Dendritic cell treated with granulocyte-macrophage colony-stimulating factor and Interleukin-4, amounts not matched to agents 40 ng/mL and 50 ng/mL, for 4 days (primary cell): Measurements from ENCODE around the gene PGBD5.
"Not testable (repeated sequence)": the region's sequence is repeated elsewhere in the genome, so short reads cannot be mapped to it uniquely, and the experiment has no call there.

ENCODE experiments used
- H3K27ac Mint-ChIP-seq: one replicate; pipeline ENCODE4 v1.8.0; 2022; ENCODE audit warnings: mild to moderate bottlenecking, mixed read lengths
- H3K27me3 Mint-ChIP-seq: one replicate; pipeline ENCODE4 v1.8.0; 2022; ENCODE audit warnings: mild to moderate bottlenecking, mixed read lengths
- H3K36me3 Mint-ChIP-seq: one replicate; pipeline ENCODE4 v1.8.0; 2022; ENCODE audit warnings: low read depth, mixed read lengths
- H3K4me1 Mint-ChIP-seq: one replicate; pipeline ENCODE4 v1.8.0; 2022; ENCODE audit warnings: low read depth, mixed read lengths
- H3K4me3 Mint-ChIP-seq: one replicate; pipeline ENCODE4 v1.8.0; 2022; ENCODE audit warnings: mild to moderate bottlenecking, moderate library complexity, mixed read lengths
- H3K9me3 Mint-ChIP-seq: one replicate; pipeline ENCODE4 v1.8.0; 2022; ENCODE audit warnings: mixed read lengths
- intact Hi-C: fragments of 100-400 bp; cut with micrococcal nuclease; formaldehyde crosslinking; loops from one replicate; pipeline ENCODE4 v1.15.0; 2022

The PGBD5 gene

GRCh38 chr1:230426246-230427093 lies at the start of gene PGBD5:
Gene PGBD5 (minus strand): TSS chr1:230426332. CDS start chr1:230425928, 404 bp downstream.
- intact Hi-C loops = no loop called here
- H3K27ac Mint-ChIP-seq = no peak within 1 kb of the TSS

GRCh38 chr1:230474924-230475323 lies 48.8 kb upstream of the PGBD5 start:
- H3K36me3 Mint-ChIP-seq, intact Hi-C loops, H3K9me3 Mint-ChIP-seq, H3K4me1 Mint-ChIP-seq, H3K4me3 Mint-ChIP-seq, H3K27ac Mint-ChIP-seq: not testable (repeated sequence)
- peaks cover 21% of the 10 kb centered on the region for H3K27me3 Mint-ChIP-seq

More at GRCh38 chr1:230426246-230427093, at the start of gene PGBD5:
- H3K36me3 Mint-ChIP-seq = no peaks in the 10 kb centered on the region
- no peaks in the 10 kb centered on the region for H3K9me3 Mint-ChIP-seq
- H3K27me3 Mint-ChIP-seq = peaks cover 64% of the 10 kb centered on the region
- H3K4me1 Mint-ChIP-seq = peaks cover 20% of the 10 kb centered on the region
- H3K4me3 Mint-ChIP-seq = peak within 1 kb of the TSS; percentile 63

GRCh38 chr1:230470750-230471149 lies 44.6 kb upstream of the PGBD5 start:
- H3K4me1 Mint-ChIP-seq, intact Hi-C loops, H3K4me3 Mint-ChIP-seq, H3K27ac Mint-ChIP-seq, H3K36me3 Mint-ChIP-seq: not testable (repeated sequence)
- peaks cover 21% of the 10 kb centered on the region for H3K9me3 Mint-ChIP-seq
- peaks cover 14% of the 10 kb centered on the region for H3K27me3 Mint-ChIP-seq

GRCh38 chr1:230469271-230469670 lies 43.1 kb upstream of the PGBD5 start:
- H3K4me3 Mint-ChIP-seq = no peak overlapping the region
- H3K27me3 Mint-ChIP-seq = peaks cover 15% of the 10 kb centered on the region
- H3K36me3 Mint-ChIP-seq = no peaks in the 10 kb centered on the region
- no peaks in the 10 kb centered on the region for H3K4me1 Mint-ChIP-seq
- intact Hi-C loops = no loop called here
- peaks cover 12% of the 10 kb centered on the region for H3K9me3 Mint-ChIP-seq
- no peak overlapping the region for H3K27ac Mint-ChIP-seq

GRCh38 chr1:230465691-230466090 lies 39.6 kb upstream of the PGBD5 start:
- intact Hi-C loops = no loop called here
- no peaks in the 10 kb centered on the region for H3K4me1 Mint-ChIP-seq

GRCh38 chr1:230464671-230465070 lies 38.5 kb upstream of the PGBD5 start:
- intact Hi-C loops = no loop called here
- peaks cover 9% of the 10 kb centered on the region for H3K9me3 Mint-ChIP-seq
- no peak overlapping the region for H3K27ac Mint-ChIP-seq
- no peak overlapping the region for H3K4me3 Mint-ChIP-seq
- no peaks in the 10 kb centered on the region for H3K36me3 Mint-ChIP-seq
- H3K27me3 Mint-ChIP-seq = peaks cover 13% of the 10 kb centered on the region
- H3K4me1 Mint-ChIP-seq = peaks cover under 1% of the 10 kb centered on the region

More at GRCh38 chr1:230465691-230466090, 39.6 kb upstream of the PGBD5 start:
- Mint-ChIP-seq H3K27ac (no peak overlapping the region), H3K27me3 (peaks cover 8% of the 10 kb centered on the region), H3K9me3 (peaks cover 12% of the 10 kb centered on the region), H3K4me3 (no peak overlapping the region), H3K36me3 (no peaks in the 10 kb centered on the region)

- Mint-ChIP-seq H3K9me3 (peaks cover 4% of the 10 kb centered on the region), H3K36me3 (no peaks in the 10 kb centered on the region), H3K27me3 (peaks cover 13% of the 10 kb centered on the region), H3K4me1 (peaks cover 9% of the 10 kb centered on the region), H3K4me3 (no peak overlapping the region), H3K27ac (no peak overlapping the region)
- intact Hi-C loops = no loop called here
Measured at GRCh38 chr1:230463760-230464159, 37.6 kb upstream of the PGBD5 start.

GRCh38 chr1:230463326-230463725 lies 37.2 kb upstream of the PGBD5 start:
- H3K27me3 Mint-ChIP-seq = peaks cover 13% of the 10 kb centered on the region
- peaks cover 9% of the 10 kb centered on the region for H3K9me3 Mint-ChIP-seq
- peaks cover 14% of the 10 kb centered on the region for H3K4me1 Mint-ChIP-seq

GRCh38 chr1:230459465-230459864 lies 33.3 kb upstream of the PGBD5 start:
- peaks cover 24% of the 10 kb centered on the region for H3K4me1 Mint-ChIP-seq
- peaks cover 16% of the 10 kb centered on the region for H3K27me3 Mint-ChIP-seq
- no peak overlapping the region for H3K27ac Mint-ChIP-seq
- H3K36me3 Mint-ChIP-seq = no peaks in the 10 kb centered on the region
- intact Hi-C loops = loop anchor here (5.0 kb wide), 1 partner anchor 48 kb away; no protein-coding TSS in a partner anchor
- H3K4me3 Mint-ChIP-seq = no peak overlapping the region
- peaks cover 9% of the 10 kb centered on the region for H3K9me3 Mint-ChIP-seq

More at GRCh38 chr1:230463326-230463725, 37.2 kb upstream of the PGBD5 start:
- intact Hi-C loops = no loop called here
- H3K27ac Mint-ChIP-seq = no peak overlapping the region
- H3K4me3 Mint-ChIP-seq = no peak overlapping the region
- H3K36me3 Mint-ChIP-seq = no peaks in the 10 kb centered on the region

- Mint-ChIP-seq H3K9me3 (peaks cover 9% of the 10 kb centered on the region), H3K36me3 (no peaks in the 10 kb centered on the region), H3K4me3 (no peak overlapping the region), H3K4me1 (peaks cover 24% of the 10 kb centered on the region), H3K27me3 (peaks cover 16% of the 10 kb centered on the region), H3K27ac (no peak overlapping the region)
- intact Hi-C loops = loop anchor here (5.0 kb wide), 1 partner anchor 49 kb away; no protein-coding TSS in a partner anchor
Measured at GRCh38 chr1:230458509-230458908, 32.4 kb upstream of the PGBD5 start.

GRCh38 chr1:230456478-230456877 lies 30.3 kb upstream of the PGBD5 start:
- intact Hi-C loops = loop anchor here (5.0 kb wide), 1 partner anchor 51 kb away; no protein-coding TSS in a partner anchor
- Mint-ChIP-seq H3K4me3 (no peak overlapping the region), H3K27me3 (peaks cover 15% of the 10 kb centered on the region), H3K4me1 (peaks cover 24% of the 10 kb centered on the region), H3K27ac (no peak overlapping the region), H3K9me3 (peaks cover 9% of the 10 kb centered on the region), H3K36me3 (no peaks in the 10 kb centered on the region)

GRCh38 chr1:230455291-230455690 lies 29.2 kb upstream of the PGBD5 start:
- Mint-ChIP-seq H3K4me1 (peaks cover 24% of the 10 kb centered on the region), H3K27me3 (peaks cover 11% of the 10 kb centered on the region), H3K36me3 (no peaks in the 10 kb centered on the region), H3K27ac (no peak overlapping the region), H3K9me3 (peaks cover 9% of the 10 kb centered on the region), H3K4me3 (no peak overlapping the region)
- intact Hi-C loops = loop anchor here (5.0 kb wide), 1 partner anchor 52 kb away; no protein-coding TSS in a partner anchor

GRCh38 chr1:230453377-230453776 lies 27.2 kb upstream of the PGBD5 start:
- Mint-ChIP-seq H3K4me3 (no peak overlapping the region), H3K36me3 (no peaks in the 10 kb centered on the region), H3K27me3 (peaks cover 10% of the 10 kb centered on the region), H3K27ac (no peak overlapping the region), H3K9me3 (peaks cover under 1% of the 10 kb centered on the region), H3K4me1 (peaks cover 10% of the 10 kb centered on the region)
- intact Hi-C loops = no loop called here

GRCh38 chr1:230441183-230442029 lies 15.3 kb upstream of the PGBD5 start:
- Mint-ChIP-seq H3K4me1 (no peaks in the 10 kb centered on the region), H3K27ac (no peak overlapping the region), H3K9me3 (no peaks in the 10 kb centered on the region), H3K4me3 (no peak overlapping the region), H3K27me3 (peaks cover 14% of the 10 kb centered on the region), H3K36me3 (no peaks in the 10 kb centered on the region)
- intact Hi-C loops = no loop called here
